ENCODE data around the gene ZFYVE19.

DNA sequence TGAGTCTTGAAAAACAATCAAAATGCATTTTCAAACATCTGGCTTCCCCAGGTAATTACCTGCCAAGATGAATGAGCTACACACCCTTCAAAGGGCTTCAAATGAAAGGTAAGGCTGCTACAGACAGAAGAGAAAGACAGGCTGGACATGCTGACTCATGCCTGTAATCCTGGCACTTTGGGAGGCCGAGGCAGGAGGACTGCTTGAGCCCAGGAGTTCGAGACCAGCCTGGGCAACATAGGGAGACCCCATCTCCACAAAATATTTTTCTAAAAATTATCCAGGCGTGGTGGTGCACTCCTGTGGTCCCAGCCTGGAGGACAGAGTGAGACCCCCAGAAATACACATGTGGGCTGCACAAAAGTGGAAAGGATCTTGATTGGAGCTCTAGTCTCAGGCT lies 14.5 kb upstream of the ZFYVE19 start:
- TF ChIP-seq CTCF (conservative IDR thresholded peaks at IDR 0.05; ENCODE audit: low read length), result no peak
- TF ChIP-seq EZH2phosphoT487 (IDR thresholded peaks at IDR 0.05; ENCODE audit: borderline replicate concordance), result no peak

All from Loucy (cell line).